Measurements from ENCODE around the gene KHK. TPM values are rescaled to one million over a fixed set of nuclear protein-coding genes. Genes with fewer than 3 reads are reported as not detected.

KHK gene
- total and polyA plus RNA-seq, 2 of the 8 experiments (the other 6 are each of a cell fraction or from before 2014, with no cell fraction given) = 11.0 to 17.7 TPM

DNA sequence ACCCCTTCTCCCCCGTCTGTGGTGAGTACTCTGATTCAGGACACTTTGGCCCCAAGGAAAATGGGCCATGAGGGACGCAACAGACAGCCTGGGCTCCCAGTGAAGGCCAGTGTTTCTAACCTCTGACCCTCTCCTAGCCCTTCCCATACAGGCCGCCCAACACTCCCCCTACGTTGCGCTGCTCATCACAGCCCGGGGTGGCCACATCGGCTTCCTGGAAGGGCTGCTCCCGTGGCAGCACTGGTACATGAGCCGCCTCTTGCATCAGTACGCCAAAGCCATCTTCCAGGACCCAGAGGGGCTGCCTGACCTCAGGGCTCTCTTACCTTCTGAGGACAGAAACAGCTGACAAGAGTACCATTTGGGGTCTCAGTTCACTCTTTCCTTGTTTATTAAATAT is 43.8 kb downstream of the KHK start:
- H3K23ac ChIP-seq (ENCODE audit: insufficient read length) = no peak overlapping the region
- H2AFZ ChIP-seq (ENCODE audit: low read length) = no peak overlapping the region
- H2AK5ac ChIP-seq (ENCODE audit: low read depth, low read length) = no peak overlapping the region
- peaks cover 0 to 15% of the 10 kb centered on the region in 2 experiments; a peak in 2 of 4 replicates for H3K79me2 ChIP-seq (ENCODE audit: control insufficient read depth in 1 of 2, insufficient read depth in 2 of 2, low read length in 2 of 2)
- H3K56ac ChIP-seq (replicated peaks; ENCODE audit: insufficient read length, low read depth, low read length) = no peak overlapping the region
- peaks cover 2% of the 10 kb centered on the region; the same call in 1 of the 2 replicates for H3K23me2 ChIP-seq (ENCODE audit: low read depth, low read length)
- no peak overlapping the region for H3K27ac ChIP-seq (ENCODE audit: low read depth, low read length)
- H2BK15ac ChIP-seq (ENCODE audit: low read length) = no peak overlapping the region
- CTCF ChIA-PET (ENCODE audit: partially characterized antibody) = interaction anchor here (1.6 to 4.1 kb wide), 2 partner anchors 40 to 61 kb away, joined by 8 to 26 read pairs; no protein-coding TSS in a partner anchor
- H3K9me3 ChIP-seq (ENCODE audit: insufficient read depth in 2 of 2, low read depth in 1 of 2, low read length in 1 of 2) = no peaks in the 10 kb centered on the region
- TF ChIP-seq SUZ12 (IDR thresholded peaks at IDR 0.05; ENCODE audit: low read length) (no peak), NANOG (IDR thresholded peaks at IDR 0.05; ENCODE audit: insufficient read depth, low read depth, low read length, poor library complexity, severe bottlenecking) (no peak), JUN (IDR thresholded peaks at IDR 0.05; ENCODE audit: low read depth, low read length) (no peak)
- H2BK12ac ChIP-seq (ENCODE audit: low read depth, low read length) = no peak overlapping the region
- H4K8ac ChIP-seq (ENCODE audit: extremely low read depth, insufficient read depth, low read length) = no peak overlapping the region
- no peak overlapping the region for H3K4me3 ChIP-seq (ENCODE audit: extremely low read depth in 1 of 4, insufficient read depth in 2 of 4, low read depth in 3 of 4, low read length in 4 of 4)
- POLR2A ChIA-PET (ENCODE audit: partially characterized antibody) = no interaction called here
- DNase-seq (ENCODE audit: low read depth in 1 of 2, low spot score in 2 of 2) = no peak
- H3K18ac ChIP-seq (ENCODE audit: extremely low read depth, low read length) = no peak overlapping the region
- H3K36me3 ChIP-seq (ENCODE audit: control insufficient read depth in 2 of 4, insufficient read depth in 4 of 4, low read length in 3 of 4) = peaks cover 2 to 26% (median 16%) of the 10 kb centered on the region in 4 experiments; a peak in 6 of 8 replicates
- FAIRE-seq = no peak
- WGBS, 2 experiments (ENCODE audit: extremely low coverage in 1 of 2, insufficient coverage in 1 of 2, insufficient read length in 1 of 2, insufficient replicate concordance in 2 of 2, low coverage in 1 of 2, low lambda C conversion rate in 2 of 2, missing lambda C conversion rate in 1 of 2) = 93% methylated on average over 10 of the region's 10 CpGs; no CpG with 5 or more reads in 1 of the 2 experiments
- H4K91ac ChIP-seq (replicated peaks; ENCODE audit: insufficient read length, low read length) = no peak overlapping the region
- no peak overlapping the region for H3K14ac ChIP-seq (ENCODE audit: insufficient read length)
- no peak overlapping the region for H2BK120ac ChIP-seq (replicated peaks; ENCODE audit: low read depth, low read length)
- H3K4me2 ChIP-seq (ENCODE audit: insufficient read depth in 1 of 2, low read depth in 2 of 2, low read length in 2 of 2) = no peak overlapping the region
- H3K27me3 ChIP-seq (replicated peaks in 1 of 4; ENCODE audit: control insufficient read depth in 3 of 4, extremely low read depth in 1 of 4, insufficient read depth in 3 of 4, low read length in 3 of 4) = no peaks in the 10 kb centered on the region; a peak in 2 of 7 replicates
- no peak overlapping the region for H3K9ac ChIP-seq (replicated peaks in 1 of 4; ENCODE audit: extremely low read depth in 1 of 4, low read depth in 3 of 4, low read length in 3 of 4)
- H2BK5ac ChIP-seq (ENCODE audit: low read depth, low read length) = no peak overlapping the region
- H3K4ac ChIP-seq (replicated peaks; ENCODE audit: insufficient read length, low read depth, low read length) = no peak overlapping the region
- no peak overlapping the region for H2BK20ac ChIP-seq (ENCODE audit: low read length)
- H4K5ac ChIP-seq (ENCODE audit: insufficient read length, low read depth, low read length) = no peak overlapping the region
- peaks cover 0 to 4% (median 3%) of the 10 kb centered on the region in 4 experiments; a peak in 5 of 7 replicates for H3K4me1 ChIP-seq (replicated peaks in 1 of 4; ENCODE audit: control insufficient read depth in 3 of 4, insufficient read depth in 4 of 4, low read length in 3 of 4)
- peaks cover 4% of the 10 kb centered on the region for H3K79me1 ChIP-seq (ENCODE audit: low read depth, low read length)
- peaks cover 8 to 14% of the 10 kb centered on the region in 2 experiments for H4K20me1 ChIP-seq (replicated peaks in 1 of 2; ENCODE audit: control insufficient read depth in 1 of 2, insufficient read depth in 2 of 2, low read length in 2 of 2)
